GM18517 (cell line): Measurements from ENCODE around the gene MAST2.

Experiments
- ATAC-seq: cut with Tn5 transposase; IDR thresholded peaks from one replicate; pipeline ENCODE4 v1.9.1; 2021; ENCODE audit warnings: mild to moderate bottlenecking, moderate library complexity; ENCODE audit not compliant: unreplicated experiment

MAST2 gene

GRCh38 chr1:46013581-46013980 lies 210.2 kb downstream of the MAST2 start:
- ATAC-seq: no peak

DNA sequence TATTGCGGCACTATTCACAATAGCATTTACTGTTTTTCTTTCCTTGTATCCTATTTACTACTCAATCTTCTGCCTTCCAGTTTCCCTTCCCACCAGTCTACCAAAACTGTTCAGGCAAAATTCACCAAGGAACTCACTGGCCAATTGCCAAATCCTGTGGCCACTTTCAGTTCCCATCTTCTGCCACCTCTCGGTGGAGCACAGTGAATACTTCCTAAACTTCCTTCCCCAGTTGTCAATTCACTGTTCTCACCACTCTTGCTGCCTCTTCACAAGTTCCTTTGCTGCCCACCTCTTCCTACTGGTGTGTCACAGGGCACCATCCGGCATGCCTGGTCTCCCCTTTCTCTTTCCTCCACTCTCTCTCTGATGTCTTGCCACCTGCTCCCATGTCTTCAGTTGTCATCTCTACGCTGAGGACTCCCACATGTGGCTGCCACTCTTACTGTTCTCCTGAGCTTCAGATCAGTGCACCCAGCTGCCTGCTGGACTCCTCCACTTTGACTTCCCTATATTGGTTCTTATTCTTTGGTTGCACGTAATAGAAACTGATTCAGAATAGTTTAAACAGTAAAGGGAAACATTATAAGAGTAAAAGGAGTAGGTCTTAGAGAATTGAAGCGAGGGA lies 214.6 kb downstream of the MAST2 start:
- no peak for ATAC-seq

- no peak for ATAC-seq
These were observed 215.9 kb downstream of the MAST2 start for GRCh38 chr1:46019348-46019747.

GRCh38 chr1:46020010-46020409 lies 216.6 kb downstream of the MAST2 start:
- no peak for ATAC-seq

GRCh38 chr1:46021046-46021996 lies 217.9 kb downstream of the MAST2 start:
- ATAC-seq: no peak

DNA sequence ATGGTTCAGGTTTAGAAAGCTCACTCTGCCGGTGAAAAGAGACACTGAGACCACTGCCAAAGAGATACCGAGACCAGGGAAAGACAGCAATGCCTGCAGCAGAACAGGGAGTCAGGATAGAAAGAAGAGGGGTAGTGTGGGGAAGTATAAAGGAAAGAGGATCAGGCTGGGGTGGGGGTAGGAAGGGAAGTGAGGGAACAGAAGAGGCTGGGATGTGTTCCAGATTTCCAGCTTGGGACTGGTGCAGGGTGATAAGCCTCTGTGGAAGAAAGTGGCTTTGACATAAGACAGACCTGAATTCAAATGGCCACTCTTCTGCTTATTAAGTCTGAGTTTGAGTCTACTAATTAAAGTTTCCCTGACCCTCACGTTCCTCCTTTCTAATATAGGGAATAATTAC lies 223.1 kb downstream of the MAST2 start:
- ATAC-seq: no peak

DNA sequence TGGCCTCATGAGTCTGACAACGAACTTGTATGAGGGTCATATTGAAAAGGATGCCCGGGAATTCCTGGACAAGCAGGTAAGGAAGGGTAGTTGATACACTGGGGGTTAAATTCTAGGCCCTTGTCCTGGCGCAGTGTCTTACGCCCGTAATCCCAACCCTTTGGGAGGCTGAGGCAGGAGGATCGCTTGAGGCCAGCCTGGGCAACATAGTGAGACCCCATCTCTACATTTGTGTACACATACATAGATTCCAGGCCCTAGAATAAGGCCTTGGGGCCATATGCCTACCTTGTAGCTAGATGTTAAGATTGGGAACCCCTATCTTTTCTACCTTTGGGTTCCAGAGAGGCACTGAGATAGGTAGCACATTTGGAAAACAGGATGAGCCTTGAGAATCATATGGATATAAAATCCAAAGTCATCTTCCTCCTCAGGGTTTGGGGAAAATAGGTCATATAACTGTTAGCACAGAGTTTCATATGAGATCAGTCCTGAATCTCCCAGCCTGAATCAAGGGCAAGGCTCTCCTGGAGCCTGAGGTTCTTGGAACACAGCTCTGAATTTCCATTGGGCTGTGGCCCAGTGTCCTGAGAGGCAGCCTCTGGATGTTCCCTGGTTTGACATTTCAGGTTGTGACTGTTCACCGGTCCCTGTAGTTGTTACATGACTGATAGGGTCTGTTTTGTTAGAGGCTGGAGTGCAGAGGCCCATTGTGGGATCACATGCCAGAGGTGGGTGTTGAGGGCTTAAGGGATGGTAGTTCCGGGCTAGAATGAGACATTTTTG lies 224.6 kb downstream of the MAST2 start:
- ATAC-seq: no peak

DNA sequence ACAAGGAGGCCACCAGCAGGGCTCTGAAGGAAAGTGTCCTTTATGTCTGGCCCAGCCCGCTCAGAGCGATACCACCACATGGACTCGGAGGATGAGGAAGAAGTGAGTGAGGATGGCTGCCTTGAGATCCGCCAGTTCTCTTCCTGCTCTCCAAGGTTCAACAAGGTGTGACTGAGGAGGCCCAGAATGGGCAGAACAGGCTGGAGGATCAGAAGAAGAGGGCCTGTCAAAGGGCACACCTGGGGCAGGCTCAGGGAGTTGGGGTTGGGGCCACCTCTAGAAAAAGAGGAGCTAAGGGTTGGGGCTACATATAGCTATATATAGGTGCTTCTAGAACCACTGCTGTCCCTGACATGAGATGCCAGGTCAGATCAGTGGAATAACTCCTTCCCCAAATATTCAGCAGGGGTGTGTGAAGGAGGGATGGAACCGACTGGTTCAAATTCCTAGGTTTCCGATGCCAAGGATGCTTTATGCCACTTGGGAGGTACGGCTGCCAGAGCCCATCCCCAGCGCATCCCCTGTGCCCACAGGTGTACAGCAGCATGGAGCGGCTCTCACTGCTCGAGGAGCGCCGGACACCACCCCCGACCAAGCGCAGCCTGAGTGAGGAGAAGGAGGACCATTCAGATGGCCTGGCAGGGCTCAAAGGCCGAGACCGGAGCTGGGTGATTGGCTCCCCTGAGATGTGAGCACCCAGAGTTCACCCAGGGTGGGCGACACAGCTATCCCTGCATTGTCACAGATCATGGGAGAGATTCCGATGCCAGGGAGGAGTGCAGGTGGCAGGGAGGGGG lies 226.9 kb downstream of the MAST2 start:
- no peak for ATAC-seq

GRCh38 chr1:46030876-46031660 lies 227.7 kb downstream of the MAST2 start:
- no peak for ATAC-seq

GRCh38 chr1:46034601-46035516 lies 231.4 kb downstream of the MAST2 start:
- no peak for ATAC-seq

DNA sequence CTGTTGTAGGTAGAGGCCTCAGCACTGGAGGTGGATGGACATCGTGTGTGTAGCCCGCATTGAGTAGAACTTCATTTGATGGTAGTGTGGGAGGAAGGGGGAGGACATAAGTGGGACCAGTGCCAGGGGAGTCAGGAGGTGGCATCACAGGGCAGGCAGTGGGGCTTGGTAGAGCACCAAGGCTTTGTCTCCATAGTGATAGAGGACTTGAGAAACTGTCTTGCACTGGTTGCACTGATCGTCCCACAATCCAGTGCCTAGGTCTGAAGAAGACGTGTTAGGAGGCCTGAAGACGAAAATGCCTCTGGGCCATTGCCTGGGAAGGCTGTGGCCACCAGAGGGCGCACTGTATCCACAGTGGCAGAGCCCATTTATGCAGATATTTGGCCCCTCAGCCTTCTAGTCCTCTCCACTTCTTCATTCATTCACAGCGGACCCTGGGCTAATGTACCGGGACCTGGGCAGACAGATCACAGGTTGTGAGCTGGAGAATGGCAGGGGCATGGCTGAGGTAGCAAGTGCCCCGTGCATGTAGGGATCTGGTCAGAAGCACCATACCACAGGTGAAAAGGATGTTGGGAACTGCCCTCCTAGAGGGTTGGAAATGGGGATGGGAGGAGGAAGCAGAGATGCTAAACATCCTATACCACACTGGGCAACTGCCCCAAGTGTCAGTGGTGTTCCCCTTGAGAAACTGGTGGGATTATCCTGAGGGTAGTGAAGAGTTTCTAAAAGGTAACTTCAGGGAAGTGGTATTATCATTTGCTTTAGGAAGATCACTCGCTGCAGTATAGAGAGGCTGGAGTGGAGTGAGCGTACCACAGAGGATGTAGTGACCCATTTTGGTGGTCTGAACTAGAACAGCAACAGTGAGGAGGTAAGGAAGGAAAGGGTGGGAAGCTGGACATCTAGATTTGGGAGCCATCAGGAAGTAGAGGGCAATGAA lies 233.8 kb downstream of the MAST2 start:
- no peak for ATAC-seq

GRCh38 chr1:46039571-46040052 lies 236.2 kb downstream of the MAST2 start:
- no peak for ATAC-seq

GRCh38 chr1:46041551-46041950 lies 238.1 kb downstream of the MAST2 start:
- no peak for ATAC-seq

DNA sequence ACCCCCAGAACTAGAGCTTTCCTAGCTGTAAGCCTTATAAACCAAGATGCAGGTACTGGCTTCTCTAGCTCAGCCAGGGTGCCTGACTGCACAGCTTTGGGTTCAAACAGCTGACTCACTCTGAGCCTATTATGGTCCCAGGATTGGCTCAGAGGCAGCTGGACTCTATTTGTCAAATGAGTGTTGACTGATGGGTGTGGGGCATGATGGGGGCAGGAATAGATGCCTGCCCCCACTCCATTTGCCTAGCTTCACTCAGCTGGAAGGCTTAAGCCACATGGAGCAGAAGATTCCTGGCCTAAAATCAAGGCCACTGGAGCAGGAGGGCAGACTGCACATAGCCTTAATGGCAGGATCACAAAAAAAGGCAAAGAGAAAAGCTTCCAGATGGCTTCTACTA lies 238.6 kb downstream of the MAST2 start:
- no peak for ATAC-seq

DNA sequence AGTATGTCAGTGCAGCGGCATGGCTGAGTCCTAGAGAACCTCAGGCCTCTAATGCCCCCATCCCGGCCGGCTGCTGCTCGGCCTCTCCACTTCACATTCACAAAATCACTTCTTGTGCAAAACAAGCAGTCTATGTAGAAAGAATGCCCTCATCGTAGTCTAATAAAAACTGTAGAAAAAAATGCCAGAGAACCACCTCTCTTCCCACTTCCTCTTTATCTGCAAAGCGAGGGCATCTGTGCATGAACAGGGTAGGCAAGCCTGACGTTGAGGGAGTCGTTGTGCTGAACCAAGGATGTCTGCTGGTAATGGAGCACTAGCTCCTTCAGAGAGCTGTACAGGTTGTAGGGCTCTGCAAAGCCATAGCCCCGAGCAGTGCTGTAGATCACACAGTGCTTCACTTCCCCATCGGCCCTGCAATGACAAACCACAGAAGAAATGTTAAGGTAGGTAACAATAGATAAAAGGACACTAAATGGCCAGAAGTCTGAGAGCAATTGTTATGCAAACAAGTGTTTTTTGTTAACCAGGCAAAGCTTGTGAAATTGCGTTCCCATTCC lies 240.1 kb downstream of the MAST2 start:
- peak; percentile 78 for ATAC-seq

- no peak for ATAC-seq
These were observed 240.7 kb downstream of the MAST2 start for GRCh38 chr1:46044116-46044515.

GRCh38 chr1:46053734-46054133 lies 250.3 kb downstream of the MAST2 start:
- no peak for ATAC-seq
